HCT116 (cell line): ENCODE measurements around the gene DNM1.

ENCODE experiments used
- SRF ChIP-seq: IDR thresholded peaks from 2 replicates; pipeline ENCODE4 v1.6.1; 2012; ENCODE audit warnings: low read depth
- TCF7L2 ChIP-seq: IDR thresholded peaks from 2 replicates; pipeline ENCODE4 v1.7.0; 2011; ENCODE audit warnings: borderline replicate concordance, inconsistent platforms; ENCODE audit not compliant: insufficient read depth, insufficient read length; ENCODE audit errors: extremely low read depth
- YY1 ChIP-seq: IDR thresholded peaks from 2 replicates; pipeline ENCODE4 v1.6.1; 2011; ENCODE audit warnings: low read length, low read depth, moderate library complexity, mild to moderate bottlenecking; ENCODE audit not compliant: insufficient replicate concordance; ENCODE audit errors: extremely low read depth
- TF ChIP-seq, protein P1 (sequence below), 3 experiments: fragments of 200-600 bp in 1 of 3; sonication (generic) in 1 of 3; IDR thresholded peaks in 2 of 3; conservative IDR thresholded peaks in 1 of 3; 2 replicates each; pipeline ENCODE4 v1.5.1; 2012 to 2017; ENCODE audit warnings: low read depth in 2 of 3, low read length in 2 of 3, antibody characterized with exemption in 1 of 3, borderline replicate concordance in 1 of 3, control low read depth in 1 of 3, mild to moderate bottlenecking in 1 of 3, mixed read lengths in 1 of 3, mixed run types in 1 of 3, moderate library complexity in 1 of 3; ENCODE audit not compliant: insufficient read depth in 1 of 3

DNA sequence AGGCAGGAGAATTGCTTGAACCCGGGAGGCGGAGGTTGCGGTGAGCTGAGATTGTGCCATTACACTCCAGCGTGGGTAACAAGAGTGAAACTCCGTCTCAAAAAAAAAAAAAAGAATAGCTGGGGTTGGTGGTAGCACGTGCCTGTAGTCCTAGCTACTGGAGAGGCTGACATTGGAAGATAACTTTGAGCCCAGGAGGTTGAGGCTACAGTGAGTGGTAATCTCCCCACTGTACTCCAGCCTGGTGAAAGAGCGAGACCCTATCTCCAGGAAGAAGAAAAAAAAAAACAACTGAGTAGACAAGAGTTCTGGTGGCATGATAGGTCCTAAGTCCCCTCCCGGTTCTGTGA lies 46.4 kb downstream of the DNM1 start:
- no peak for TF ChIP-seq SRF
- TF ChIP-seq, protein P1, sequence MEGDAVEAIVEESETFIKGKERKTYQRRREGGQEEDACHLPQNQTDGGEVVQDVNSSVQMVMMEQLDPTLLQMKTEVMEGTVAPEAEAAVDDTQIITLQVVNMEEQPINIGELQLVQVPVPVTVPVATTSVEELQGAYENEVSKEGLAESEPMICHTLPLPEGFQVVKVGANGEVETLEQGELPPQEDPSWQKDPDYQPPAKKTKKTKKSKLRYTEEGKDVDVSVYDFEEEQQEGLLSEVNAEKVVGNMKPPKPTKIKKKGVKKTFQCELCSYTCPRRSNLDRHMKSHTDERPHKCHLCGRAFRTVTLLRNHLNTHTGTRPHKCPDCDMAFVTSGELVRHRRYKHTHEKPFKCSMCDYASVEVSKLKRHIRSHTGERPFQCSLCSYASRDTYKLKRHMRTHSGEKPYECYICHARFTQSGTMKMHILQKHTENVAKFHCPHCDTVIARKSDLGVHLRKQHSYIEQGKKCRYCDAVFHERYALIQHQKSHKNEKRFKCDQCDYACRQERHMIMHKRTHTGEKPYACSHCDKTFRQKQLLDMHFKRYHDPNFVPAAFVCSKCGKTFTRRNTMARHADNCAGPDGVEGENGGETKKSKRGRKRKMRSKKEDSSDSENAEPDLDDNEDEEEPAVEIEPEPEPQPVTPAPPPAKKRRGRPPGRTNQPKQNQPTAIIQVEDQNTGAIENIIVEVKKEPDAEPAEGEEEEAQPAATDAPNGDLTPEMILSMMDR (IDR thresholded peaks at IDR 0.05 in 2 of 3, conservative IDR thresholded peaks at IDR 0.05 in 1 of 3; ENCODE audit: borderline replicate concordance in 1 of 3, insufficient read depth in 1 of 3, low read depth in 2 of 3, low read length in 2 of 3): no peak
- TF ChIP-seq YY1: no peak
- TF ChIP-seq TCF7L2: no peak
